Neural cell (in vitro differentiated cells): Measurements from ENCODE around the gene SAP30L. TPM values are rescaled to one million over a fixed set of nuclear protein-coding genes. Genes with fewer than 3 reads are reported as not detected.
A peak's percentile ranks its signal among the peaks of the same experiment; 100 is the strongest.

Source experiments
- H2AFZ ChIP-seq: fragments of 200-600, 300-800 bp; sonication (generic), shearing (Covaris generic); 2 replicates; pipeline ENCODE4 v1.6.0; 2014; ENCODE audit warnings: low read depth, mild to moderate bottlenecking, antibody characterized with exemption, low read length, moderate library complexity
- H3F3A ChIP-seq: fragments of 200-600 bp; shearing (Covaris generic); 2 replicates; pipeline ENCODE4 v1.6.1; 2016; ENCODE audit warnings: mild to moderate bottlenecking, moderate library complexity, mixed read lengths, antibody characterized with exemption, low read length; ENCODE audit not compliant: insufficient read depth, poor library complexity, severe bottlenecking
- H3K27ac ChIP-seq: fragments of 200-600, 300-800 bp; sonication (generic), shearing (Covaris generic); 2 replicates; pipeline ENCODE4 v1.5.1; 2014; ENCODE audit warnings: mild to moderate bottlenecking, low read length, moderate library complexity
- H3K27me3 ChIP-seq: fragments of 300-800, 200-600 bp; sonication (generic), shearing (Covaris generic); 2 replicates; pipeline ENCODE4 v1.6.0; 2014; ENCODE audit warnings: mild to moderate bottlenecking, low read depth, low read length, moderate library complexity; ENCODE audit not compliant: insufficient read depth
- H3K36me3 ChIP-seq: fragments of 300-800, 200-600 bp; sonication (generic), shearing (Covaris generic); 2 replicates; pipeline ENCODE4 v1.5.1; 2014; ENCODE audit warnings: mild to moderate bottlenecking, antibody characterized with exemption, low read length, moderate library complexity; ENCODE audit not compliant: insufficient read depth
- H3K4me2 ChIP-seq: fragments of 300-800, 200-600 bp; sonication (generic), shearing (Covaris generic); 2 replicates; pipeline ENCODE4 v1.6.0; 2014; ENCODE audit warnings: mild to moderate bottlenecking, low read length
- H3K4me3 ChIP-seq: fragments of 300-800, 200-600 bp; sonication (generic), shearing (Covaris generic); 2 replicates; pipeline ENCODE4 v1.5.1; 2014; ENCODE audit warnings: mild to moderate bottlenecking, low read length, moderate library complexity
- H3K79me2 ChIP-seq: fragments of 200-600 bp; shearing (Covaris generic); replicated peaks from 2 replicates; pipeline ENCODE4 v1.6.0; 2014; ENCODE audit warnings: mild to moderate bottlenecking, low read length, moderate library complexity; ENCODE audit not compliant: insufficient read depth
- H3K9ac ChIP-seq: fragments of 300-800, 200-600 bp; sonication (generic), shearing (Covaris generic); 2 replicates; pipeline ENCODE4 v1.6.1; 2016; ENCODE audit warnings: mild to moderate bottlenecking, low read length, mixed read lengths
- H3K9me2 ChIP-seq: fragments of 200-600 bp; shearing (Covaris generic); 2 replicates; pipeline ENCODE4 v1.6.1; 2016; ENCODE audit warnings: mild to moderate bottlenecking, low read length, mixed read lengths; ENCODE audit not compliant: insufficient read depth
- H3K9me3 ChIP-seq: fragments of 200-600, 300-800 bp; sonication (generic), shearing (Covaris generic); 2 replicates; pipeline ENCODE4 v1.6.1; 2016; ENCODE audit warnings: mild to moderate bottlenecking, mixed run types, low read length, moderate library complexity, mixed read lengths
- H4K20me1 ChIP-seq: fragments of 200-600 bp; shearing (Covaris generic); 2 replicates; pipeline ENCODE4 v1.6.1; 2016; ENCODE audit warnings: mild to moderate bottlenecking, mixed run types; ENCODE audit not compliant: insufficient read depth
- CTCF ChIP-seq: fragments of 450-650 bp; IDR thresholded peaks from 2 replicates; pipeline ENCODE4 v1.5.1; 2014; ENCODE audit warnings: antibody characterized with exemption, mild to moderate bottlenecking, moderate library complexity; ENCODE audit not compliant: poor library complexity, severe bottlenecking
- EP300 ChIP-seq: fragments of 450-650 bp; conservative IDR thresholded peaks from 2 replicates; pipeline ENCODE4 v1.6.1; 2014; ENCODE audit warnings: antibody characterized with exemption, mild to moderate bottlenecking, moderate library complexity; ENCODE audit not compliant: poor library complexity, severe bottlenecking
- EZH2 ChIP-seq: fragments of 200-600, 300-800 bp; shearing (Covaris generic), sonication (generic); IDR thresholded peaks from 2 replicates; pipeline ENCODE4 v1.6.1; 2014; ENCODE audit warnings: antibody characterized with exemption, low read length, borderline replicate concordance, mild to moderate bottlenecking; ENCODE audit not compliant: insufficient read depth, poor library complexity, severe bottlenecking
- MXI1 ChIP-seq: fragments of 450-650 bp; conservative IDR thresholded peaks from 2 replicates; pipeline ENCODE4 v1.6.1; 2014; ENCODE audit warnings: antibody characterized with exemption, mild to moderate bottlenecking; ENCODE audit not compliant: poor library complexity, severe bottlenecking
- POLR2AphosphoS5 ChIP-seq: IDR thresholded peaks from 2 replicates; pipeline ENCODE4 v1.6.1; 2012
- RAD21 ChIP-seq: fragments of 450-650 bp; conservative IDR thresholded peaks from 2 replicates; pipeline ENCODE4 v1.6.1; 2014; ENCODE audit warnings: antibody characterized with exemption, mild to moderate bottlenecking, moderate library complexity
- REST ChIP-seq: IDR thresholded peaks from 2 replicates; pipeline ENCODE4 v1.6.1; 2012; ENCODE audit warnings: borderline replicate concordance
- SMC3 ChIP-seq: fragments of 450-650 bp; conservative IDR thresholded peaks from 2 replicates; pipeline ENCODE4 v1.6.1; 2014; ENCODE audit warnings: antibody characterized with exemption, mild to moderate bottlenecking, moderate library complexity; ENCODE audit not compliant: poor library complexity
- TAF1 ChIP-seq: IDR thresholded peaks from 2 replicates; pipeline ENCODE4 v1.6.1; 2012; ENCODE audit warnings: low read depth
- polyA plus RNA-seq: library from polyadenylated mRNA; depleted of rRNA; stranded (reverse); fragments of >200 nt; gene quantifications from 2 replicates; pipeline ENCODE4 v1.2.3, GENCODE V29; 2014

Gene SAP30L
- polyA plus RNA-seq, 1 donor from 2014 or later, result 18.5 TPM

- Histone ChIP-seq H3K27ac (no peak overlapping the region), H3F3A (no peaks in the 10 kb centered on the region), H3K9me3 (no peaks in the 10 kb centered on the region), H3K4me2 (no peak overlapping the region), H3K4me3 (no peak overlapping the region), H4K20me1 (no peaks in the 10 kb centered on the region), H3K9ac (no peak overlapping the region), H3K9me2 (no peaks in the 10 kb centered on the region), H3K27me3 (no peaks in the 10 kb centered on the region), H3K79me2 (peaks cover 18% of the 10 kb centered on the region), H3K36me3 (no peaks in the 10 kb centered on the region), H2AFZ (no peak overlapping the region)
- TF ChIP-seq TAF1 (no peak), MXI1 (no peak), EP300 (no peak), POLR2AphosphoS5 (no peak), CTCF (no peak), RAD21 (no peak), REST (no peak), EZH2 (no peak), SMC3 (no peak)
Measured at GRCh38 chr5:154449786-154450185, 4.0 kb downstream of the SAP30L start.

DNA sequence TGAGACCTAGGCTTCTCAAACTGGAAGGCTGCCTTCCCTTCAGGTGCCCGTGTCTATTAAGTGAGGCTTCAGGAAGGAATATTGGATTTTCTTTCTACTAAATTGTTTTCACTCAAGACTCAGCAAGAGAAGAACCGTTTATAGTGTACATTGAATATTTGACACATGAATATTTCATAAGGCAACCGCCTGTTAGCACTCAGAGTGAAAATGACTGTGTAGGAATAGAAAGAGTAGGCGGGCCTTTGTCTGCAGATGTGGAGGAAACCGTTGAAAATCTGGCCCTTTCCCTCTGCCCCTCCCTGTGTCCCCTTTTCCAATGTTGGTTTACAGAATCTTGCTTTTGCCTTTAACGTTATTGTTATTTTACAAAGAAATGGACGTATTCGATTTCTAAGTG is 6.2 kb downstream of the SAP30L start:
- Histone ChIP-seq H3F3A (no peaks in the 10 kb centered on the region), H3K4me3 (no peak overlapping the region), H3K27me3 (no peaks in the 10 kb centered on the region), H3K79me2 (peaks cover 18% of the 10 kb centered on the region), H3K36me3 (peaks cover 10% of the 10 kb centered on the region), H3K9me3 (no peaks in the 10 kb centered on the region), H3K27ac (peak overlapping the region; percentile 1), H2AFZ (no peak overlapping the region), H4K20me1 (no peaks in the 10 kb centered on the region), H3K4me2 (no peak overlapping the region), H3K9me2 (no peaks in the 10 kb centered on the region), H3K9ac (no peak overlapping the region)
- TF ChIP-seq RAD21, result no peak
- no peak for TF ChIP-seq TAF1
- TF ChIP-seq CTCF, result no peak
- TF ChIP-seq POLR2AphosphoS5, result no peak
- TF ChIP-seq EZH2, result no peak
- TF ChIP-seq EP300, result no peak
- no peak for TF ChIP-seq REST
- no peak for TF ChIP-seq MXI1
- TF ChIP-seq SMC3, result no peak
